ENCODE results near the gene MIP. TPM values are rescaled to one million over a fixed set of nuclear protein-coding genes. Genes with fewer than 3 reads are reported as not detected.

The MIP gene
- total and polyA plus RNA-seq, 2 of the 4 experiments (the other 2 are of a cell fraction), result not detected

GRCh38 chr12:56417739-56418138 is 36.7 kb downstream of the MIP start:
- ChIA-PET POLR2A (ENCODE audit: unreplicated experiment) (no interaction called here), CTCF (no interaction called here)
- H3K56ac ChIP-seq (ENCODE audit: extremely low read depth, insufficient read depth, low read length), result no peak overlapping the region
- intact Hi-C loops (cut with micrococcal nuclease) (no loop called here), in situ Hi-C loops (cut with MboI; ENCODE audit: low sequenced_read_pairs) (no loop called here), dilution Hi-C loops (cut with HindIII; ENCODE audit: low sequenced_read_pairs, unreplicated experiment) (no loop called here)
- no peak overlapping the region for H2BK15ac ChIP-seq (ENCODE audit: low read depth, low read length)
- no peaks in the 10 kb centered on the region for H3K79me1 ChIP-seq (ENCODE audit: low read depth in 1 of 2, low read length in 2 of 2)
- no peak overlapping the region for H2BK120ac ChIP-seq (ENCODE audit: low read depth, low read length)
- H3K9me1 ChIP-seq (ENCODE audit: insufficient read depth, low read length), result peaks cover 4% of the 10 kb centered on the region; the same call in 1 of the 2 replicates
- H2AK9ac ChIP-seq (replicated peaks; ENCODE audit: low read depth, low read length, poor library complexity), result no peak overlapping the region
- no peaks in the 10 kb centered on the region for H3K9me3 ChIP-seq (ENCODE audit: control insufficient read depth, insufficient read depth, low read length)
- H2BK5ac ChIP-seq (ENCODE audit: low read depth, low read length, poor library complexity, severe bottlenecking), result no peak overlapping the region
- no TSS peak for BruUV-seq (replicated peaks)
- H4K91ac ChIP-seq (ENCODE audit: insufficient read depth, low read depth, low read length), result no peak overlapping the region
- H3K27ac ChIP-seq (ENCODE audit: insufficient read depth, low read length), result no peak overlapping the region
- no peak overlapping the region for H3K18ac ChIP-seq (ENCODE audit: low read depth, low read length)
- H3K4me2 ChIP-seq (ENCODE audit: low read depth, low read length), result no peak overlapping the region
- no peak overlapping the region for H3K14ac ChIP-seq (replicated peaks; ENCODE audit: low read depth, low read length)
- DNase-seq (no peak), ATAC-seq (ENCODE audit: low read depth) (no peak)
- H3K4ac ChIP-seq (ENCODE audit: low read depth, low read length), result no peak overlapping the region
- no peaks in the 10 kb centered on the region for H3K4me1 ChIP-seq (ENCODE audit: control insufficient read depth, insufficient read depth, low read length)
- no peaks in the 10 kb centered on the region for H4K20me1 ChIP-seq (ENCODE audit: insufficient read depth, low read length)
- no peak overlapping the region for H4K8ac ChIP-seq (ENCODE audit: low read depth in 2 of 2, low read length in 2 of 2)
- no peak overlapping the region for H2AK5ac ChIP-seq (ENCODE audit: low read depth, low read length)
- H2BK20ac ChIP-seq (ENCODE audit: low read depth, low read length), result no peak overlapping the region
- peaks cover 21% of the 10 kb centered on the region for H3K36me3 ChIP-seq (ENCODE audit: control insufficient read depth, insufficient read depth, low read length)
- H4K5ac ChIP-seq (ENCODE audit: low read depth, low read length), result no peak overlapping the region
- WGBS, 2 experiments (ENCODE audit: extremely low coverage in 2 of 2, insufficient read length in 1 of 2), result 95% methylated on average over 8 of the region's 11 CpGs; no CpG with 5 or more reads in 1 of the 2 experiments
- no peak for TF ChIP-seq ELK1 (IDR thresholded peaks at IDR 0.05; ENCODE audit: borderline replicate concordance, low read depth, low read length)
- TF ChIP-seq MAFK (IDR thresholded peaks at IDR 0.05; ENCODE audit: low read depth, low read length), result no peak
- TF ChIP-seq CEBPB (IDR thresholded peaks at IDR 0.05; ENCODE audit: low read depth, low read length), result no peak
- no peak overlapping the region for H3K23ac ChIP-seq (ENCODE audit: low read depth, low read length)
- no peaks in the 10 kb centered on the region for H3K27me3 ChIP-seq (ENCODE audit: control insufficient read depth, insufficient read depth, low read length)
- no peak overlapping the region for H2AFZ ChIP-seq (replicated peaks; ENCODE audit: low read length, poor library complexity)
- H3K4me3 ChIP-seq (ENCODE audit: insufficient read depth, low read depth, low read length), result no peak overlapping the region
- H3K9ac ChIP-seq (ENCODE audit: low read depth, low read length), result no peak overlapping the region
